ENCODE data around the gene CD2BP2.

Gene CD2BP2

GRCh38 chr16:30369938-30370455 lies 14.9 kb upstream of the CD2BP2 start:
- H3K27ac ChIP-seq: peak overlapping the region; percentile 81
- TF ChIP-seq, protein P1, sequence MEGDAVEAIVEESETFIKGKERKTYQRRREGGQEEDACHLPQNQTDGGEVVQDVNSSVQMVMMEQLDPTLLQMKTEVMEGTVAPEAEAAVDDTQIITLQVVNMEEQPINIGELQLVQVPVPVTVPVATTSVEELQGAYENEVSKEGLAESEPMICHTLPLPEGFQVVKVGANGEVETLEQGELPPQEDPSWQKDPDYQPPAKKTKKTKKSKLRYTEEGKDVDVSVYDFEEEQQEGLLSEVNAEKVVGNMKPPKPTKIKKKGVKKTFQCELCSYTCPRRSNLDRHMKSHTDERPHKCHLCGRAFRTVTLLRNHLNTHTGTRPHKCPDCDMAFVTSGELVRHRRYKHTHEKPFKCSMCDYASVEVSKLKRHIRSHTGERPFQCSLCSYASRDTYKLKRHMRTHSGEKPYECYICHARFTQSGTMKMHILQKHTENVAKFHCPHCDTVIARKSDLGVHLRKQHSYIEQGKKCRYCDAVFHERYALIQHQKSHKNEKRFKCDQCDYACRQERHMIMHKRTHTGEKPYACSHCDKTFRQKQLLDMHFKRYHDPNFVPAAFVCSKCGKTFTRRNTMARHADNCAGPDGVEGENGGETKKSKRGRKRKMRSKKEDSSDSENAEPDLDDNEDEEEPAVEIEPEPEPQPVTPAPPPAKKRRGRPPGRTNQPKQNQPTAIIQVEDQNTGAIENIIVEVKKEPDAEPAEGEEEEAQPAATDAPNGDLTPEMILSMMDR (conservative IDR thresholded peaks at IDR 0.05): peak; percentile 13; the same call in 1 of the 2 replicates

DNA sequence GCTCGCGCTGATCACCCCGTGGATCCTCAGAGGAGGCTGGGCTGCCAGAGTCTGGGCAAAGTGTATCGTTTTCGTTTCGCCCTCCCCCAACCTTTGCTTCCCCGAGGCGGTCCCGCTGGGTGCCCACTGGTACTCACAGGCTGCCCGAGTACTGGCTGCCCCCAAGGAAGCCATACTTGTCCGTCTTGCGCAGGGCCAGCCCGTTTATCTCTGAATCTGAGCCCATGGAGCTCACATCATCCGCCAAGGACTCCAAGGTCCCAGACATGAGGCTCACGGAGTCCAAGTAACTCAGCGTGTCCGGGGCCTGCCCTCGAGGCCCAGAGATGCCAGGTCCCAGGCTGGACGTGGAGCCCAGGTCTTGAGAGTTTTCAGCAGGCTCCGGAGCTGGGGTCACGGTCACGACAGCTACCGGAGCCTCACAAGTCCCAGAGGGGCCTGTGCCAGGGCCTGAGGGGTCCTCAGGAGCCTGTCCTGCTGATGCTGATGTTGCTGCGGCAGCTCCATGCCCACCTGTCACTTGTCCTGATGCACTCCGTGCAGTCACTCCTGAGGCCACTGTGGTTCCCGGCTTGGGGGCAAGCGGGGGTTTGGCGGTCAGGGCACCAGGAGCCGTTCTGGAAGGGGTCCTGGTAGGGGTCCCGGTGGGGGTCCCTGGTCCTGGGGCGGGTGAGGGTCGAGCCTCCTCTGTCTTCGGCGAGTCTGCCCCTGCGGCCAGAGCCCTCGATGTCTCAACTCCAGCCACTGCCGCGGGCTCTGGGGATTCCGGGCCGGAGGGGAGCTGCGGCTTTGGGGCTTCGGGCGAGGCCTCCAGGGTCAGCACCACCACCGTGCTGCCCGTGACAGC lies 14.2 kb upstream of the CD2BP2 start:
- H3K27ac ChIP-seq: peak overlapping the region; percentile 81

DNA sequence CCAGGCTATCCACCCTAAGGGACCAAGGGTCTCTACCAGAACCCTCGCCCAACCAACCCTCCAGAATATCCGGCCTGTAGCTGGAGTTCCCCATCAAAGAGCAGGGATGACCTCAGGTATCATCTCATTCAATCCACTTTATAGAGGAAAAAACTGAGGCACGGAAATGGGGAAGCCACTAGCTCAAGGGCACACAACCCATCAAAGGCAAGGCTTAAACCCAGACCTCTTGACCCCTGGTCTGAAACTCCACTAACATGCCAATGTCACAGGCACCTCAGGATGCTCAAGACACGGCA lies 13.6 kb upstream of the CD2BP2 start:
- TF ChIP-seq, protein P1 (conservative IDR thresholded peaks at IDR 0.05): no peak
- peak overlapping the region; percentile 81; the same call in 1 of the 2 replicates for H3K27ac ChIP-seq

More for the DNA sequence above, 14.2 kb upstream of the CD2BP2 start:
- TF ChIP-seq, protein P1 (conservative IDR thresholded peaks at IDR 0.05): no peak

- TF ChIP-seq, protein P1 (conservative IDR thresholded peaks at IDR 0.05): no peak
- H3K27ac ChIP-seq: peak overlapping the region; percentile 81; the same call in 1 of the 2 replicates
These were observed 13.1 kb upstream of the CD2BP2 start for GRCh38 chr16:30368122-30368791.

DNA sequence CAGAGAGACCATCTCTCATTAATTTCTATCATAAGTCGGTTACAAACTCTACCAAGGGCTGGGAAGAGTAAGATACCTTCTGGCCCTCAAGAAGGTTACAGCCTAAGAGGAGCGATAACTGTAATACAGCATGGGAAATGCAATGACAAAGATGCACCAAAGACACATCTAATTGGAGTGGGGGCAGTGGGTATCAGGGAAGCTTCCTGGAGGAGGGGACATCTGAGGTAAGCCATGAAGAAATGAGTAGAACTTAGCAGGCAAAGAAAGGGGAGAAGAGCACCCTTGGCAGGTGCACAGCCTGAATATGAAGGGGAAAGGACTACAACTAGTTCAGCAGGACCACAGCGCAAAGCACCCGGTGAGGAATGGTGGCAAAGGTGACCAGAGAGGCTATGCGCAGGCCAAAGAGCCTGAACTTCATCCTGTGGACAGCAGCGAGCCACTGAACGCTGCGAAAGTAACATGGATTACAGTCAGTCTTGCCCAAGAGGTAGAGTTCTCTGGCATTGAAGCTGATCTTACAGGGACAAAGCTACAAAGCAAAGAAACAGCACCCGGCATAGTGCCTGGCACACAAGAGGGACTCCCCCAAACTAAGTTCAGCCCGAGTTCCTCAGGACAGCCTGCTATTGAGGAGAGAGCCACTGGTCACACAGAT lies 12.4 kb upstream of the CD2BP2 start:
- TF ChIP-seq, protein P1 (conservative IDR thresholded peaks at IDR 0.05): no peak
- no peak overlapping the region; the same call in 1 of the 2 replicates for H3K27ac ChIP-seq

DNA sequence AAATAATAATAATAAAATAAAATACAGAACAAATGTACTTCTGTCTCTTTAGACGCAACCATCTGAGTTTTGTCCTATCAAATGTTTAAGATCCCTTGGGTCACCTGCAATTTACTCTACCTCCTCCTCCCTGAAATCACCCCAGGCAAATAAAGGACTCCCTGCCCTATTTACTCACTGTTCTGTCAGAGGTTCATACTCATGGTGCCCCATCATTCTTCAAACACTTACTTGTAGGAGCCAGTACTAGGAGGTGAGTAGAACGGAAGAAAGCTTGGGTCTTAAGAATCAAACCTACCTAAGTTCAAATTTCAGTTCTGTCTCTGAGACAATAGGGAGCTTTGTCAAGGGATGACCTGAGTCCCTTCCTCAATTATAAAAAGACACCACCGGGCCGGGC lies 11.4 kb upstream of the CD2BP2 start:
- no peak overlapping the region for H3K27ac ChIP-seq
- TF ChIP-seq, protein P1 (conservative IDR thresholded peaks at IDR 0.05): no peak

DNA sequence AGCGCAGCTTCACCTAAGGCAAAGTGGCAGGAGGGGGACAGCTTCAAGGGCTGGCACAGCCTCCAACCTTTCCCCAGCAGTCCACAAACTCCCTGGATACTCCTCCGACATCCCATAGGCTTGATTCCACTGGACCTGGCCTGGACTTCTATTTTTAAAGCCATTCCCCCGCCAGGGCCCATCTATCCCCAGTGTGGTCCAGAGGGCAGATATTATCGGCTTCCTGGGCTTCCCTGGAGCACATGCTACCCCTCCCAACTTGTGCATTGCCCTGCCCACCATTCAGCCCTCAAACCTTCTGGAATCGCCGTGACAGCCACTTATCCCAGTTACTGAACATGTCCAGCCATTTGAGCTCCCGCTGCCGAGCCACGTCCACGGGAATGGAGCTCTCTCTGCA lies 10.1 kb upstream of the CD2BP2 start:
- TF ChIP-seq, protein P1 (conservative IDR thresholded peaks at IDR 0.05): no peak
- H3K27ac ChIP-seq: no peak overlapping the region

Data from VCaP (cell line).